ENCODE data around the gene PHF10. TPM values are rescaled to one million over a fixed set of nuclear protein-coding genes. Genes with fewer than 3 reads are reported as not detected.

Gene PHF10
- total RNA-seq, 4 donors from 2014 or later, result 32.7 to 42.8 (median 37.0) TPM

GRCh38 chr6:169741344-169741743, 17.0 kb upstream of the PHF10 start:
- intact Hi-C loops (cut with DNase I; ENCODE audit: low total_unique reads), result no loop called here
- DNase-seq (ENCODE audit: low spot score in 2 of 2), result no peak
- no peak for TF ChIP-seq POLR2A (IDR thresholded peaks at IDR 0.05)
- TF ChIP-seq CTCF (IDR thresholded peaks at IDR 0.05), result no peak
- no peak overlapping the region for H3K4me3 ChIP-seq (ENCODE audit: low read depth, poor library complexity, severe bottlenecking)

GRCh38 chr6:169738976-169739529, 14.8 kb upstream of the PHF10 start:
- TF ChIP-seq CTCF (IDR thresholded peaks at IDR 0.05), result no peak
- TF ChIP-seq POLR2A (IDR thresholded peaks at IDR 0.05), result no peak
- no peak overlapping the region for H3K4me3 ChIP-seq (ENCODE audit: low read depth, poor library complexity, severe bottlenecking)
- no peak for DNase-seq (ENCODE audit: low spot score in 2 of 2)
- 86 to 88% methylated on average over 2 of the region's 2 CpGs for WGBS, 2 donors
- intact Hi-C loops (cut with DNase I; ENCODE audit: low total_unique reads), result no loop called here

GRCh38 chr6:169738204-169738975, 14.1 kb upstream of the PHF10 start:
- no peak for DNase-seq (ENCODE audit: low spot score in 2 of 2)
- whole genome bisulfite sequencing, 2 donors, result 60 to 61% methylated on average over 9 of the region's 9 CpGs
- H3K4me3 ChIP-seq (ENCODE audit: low read depth, poor library complexity, severe bottlenecking), result no peak overlapping the region
- intact Hi-C loops (cut with DNase I; ENCODE audit: low total_unique reads), result no loop called here
- TF ChIP-seq CTCF (IDR thresholded peaks at IDR 0.05) (no peak), POLR2A (IDR thresholded peaks at IDR 0.05) (no peak)

- no peak for TF ChIP-seq CTCF (IDR thresholded peaks at IDR 0.05)
- no peak for TF ChIP-seq POLR2A (IDR thresholded peaks at IDR 0.05)
- intact Hi-C loops (cut with DNase I; ENCODE audit: low total_unique reads), result no loop called here
- no peak for DNase-seq (ENCODE audit: low spot score in 2 of 2)
- no peak overlapping the region for H3K4me3 ChIP-seq (ENCODE audit: low read depth, poor library complexity, severe bottlenecking)
Measured at GRCh38 chr6:169729961-169730360, 5.7 kb upstream of the PHF10 start.

GRCh38 chr6:169726963-169727362, 2.7 kb upstream of the PHF10 start:
- DNase-seq (ENCODE audit: low spot score in 2 of 2), result no peak
- no peak overlapping the region for H3K4me3 ChIP-seq (ENCODE audit: low read depth, poor library complexity, severe bottlenecking)
- intact Hi-C loops (cut with DNase I; ENCODE audit: low total_unique reads), result no loop called here
- TF ChIP-seq CTCF (IDR thresholded peaks at IDR 0.05) (no peak), POLR2A (IDR thresholded peaks at IDR 0.05) (no peak)

GRCh38 chr6:169726049-169726400, 1.7 kb upstream of the PHF10 start:
- no peak for DNase-seq (ENCODE audit: low spot score in 2 of 2)
- H3K4me3 ChIP-seq (ENCODE audit: low read depth, poor library complexity, severe bottlenecking), result no peak overlapping the region
- TF ChIP-seq POLR2A (IDR thresholded peaks at IDR 0.05), result no peak
- intact Hi-C loops (cut with DNase I; ENCODE audit: low total_unique reads), result no loop called here
- WGBS, 2 donors, result 95 to 100% methylated on average over 1 of the region's 1 CpG

Measured in lower leg skin (tissue), 4 donors.